H9 (cell line): ENCODE measurements around the gene YEATS2. TPM values are rescaled to one million over a fixed set of nuclear protein-coding genes. Genes with fewer than 3 reads are reported as not detected.

Experiments used
- DNase-seq: peaks from one replicate; pipeline ENCODE4 v3.0.0-alpha.2; 2017
- H2AFZ ChIP-seq: one replicate; pipeline ENCODE4 v1.6.1; 2013; ENCODE audit warnings: mild to moderate bottlenecking, low read length, control low read depth, moderate library complexity
- H2AK5ac ChIP-seq: 2 replicates; pipeline ENCODE4 v1.6.1; 2013; ENCODE audit warnings: low read length, control low read depth, mixed read lengths; ENCODE audit not compliant: insufficient read length
- H2BK120ac ChIP-seq: one replicate; pipeline ENCODE4 v1.6.1; 2013; ENCODE audit warnings: low read depth, mild to moderate bottlenecking, low read length, control low read depth, inconsistent platforms; ENCODE audit not compliant: poor library complexity, severe bottlenecking
- H2BK12ac ChIP-seq: 2 replicates; pipeline ENCODE4 v1.6.1; 2013; ENCODE audit warnings: low read length, control low read depth, mixed read lengths, low read depth; ENCODE audit not compliant: insufficient read length
- H2BK15ac ChIP-seq: 2 replicates; pipeline ENCODE4 v1.6.1; 2013; ENCODE audit warnings: low read depth, low read length, control low read depth
- H2BK20ac ChIP-seq: one replicate; pipeline ENCODE4 v1.6.1; 2013; ENCODE audit warnings: low read depth, mild to moderate bottlenecking, low read length, control low read depth, inconsistent platforms; ENCODE audit not compliant: poor library complexity, severe bottlenecking
- H2BK5ac ChIP-seq: 2 replicates; pipeline ENCODE4 v1.6.1; 2013; ENCODE audit warnings: low read length, control low read depth, mixed read lengths; ENCODE audit not compliant: insufficient read length
- H3K14ac ChIP-seq: 2 replicates; pipeline ENCODE4 v1.6.1; 2013; ENCODE audit warnings: low read length, control low read depth; ENCODE audit not compliant: insufficient read depth
- H3K18ac ChIP-seq: 2 replicates; pipeline ENCODE4 v1.6.1; 2013; ENCODE audit warnings: low read depth, mild to moderate bottlenecking, mixed read lengths, low read length, control low read depth; ENCODE audit not compliant: insufficient read length
- H3K23ac ChIP-seq: 2 replicates; pipeline ENCODE4 v1.6.1; 2013; ENCODE audit warnings: low read length, control low read depth, mixed read lengths, low read depth; ENCODE audit not compliant: insufficient read length
- H3K23me2 ChIP-seq: 2 replicates; pipeline ENCODE4 v1.6.1; 2013; ENCODE audit warnings: low read depth, mild to moderate bottlenecking, mixed read lengths, low read length, control low read depth; ENCODE audit not compliant: insufficient read length, poor library complexity, severe bottlenecking
- H3K27ac ChIP-seq: 2 replicates; pipeline ENCODE4 v1.5.1; 2013; ENCODE audit warnings: low read length, control low read depth, mixed read lengths, low read depth; ENCODE audit not compliant: insufficient read length
- H3K27me3 ChIP-seq: 2 replicates; pipeline ENCODE4 v1.6.1; 2013; ENCODE audit warnings: low read length, control low read depth, inconsistent platforms; ENCODE audit not compliant: insufficient read depth
- H3K4ac ChIP-seq: 2 replicates; pipeline ENCODE4 v1.6.1; 2013; ENCODE audit warnings: low read depth, mild to moderate bottlenecking, control low read depth, inconsistent platforms, low read length, moderate library complexity
- H3K4me1 ChIP-seq: 2 replicates; pipeline ENCODE4 v1.6.1; 2013; ENCODE audit warnings: low read length, control low read depth, inconsistent platforms; ENCODE audit not compliant: insufficient read depth
- H3K4me2 ChIP-seq: 2 replicates; pipeline ENCODE4 v1.6.1; 2013; ENCODE audit warnings: low read length, control low read depth, mixed read lengths; ENCODE audit not compliant: insufficient read length, insufficient read depth
- H3K56ac ChIP-seq: 2 replicates; pipeline ENCODE4 v1.6.1; 2013; ENCODE audit warnings: low read depth, mild to moderate bottlenecking, mixed read lengths, low read length, control low read depth; ENCODE audit not compliant: insufficient read length
- H3K79me1 ChIP-seq: 2 replicates; pipeline ENCODE4 v1.6.1; 2013; ENCODE audit warnings: low read depth, mild to moderate bottlenecking, moderate library complexity, low read length, control low read depth, inconsistent platforms; ENCODE audit not compliant: insufficient read depth, poor library complexity, severe bottlenecking
- H3K79me2 ChIP-seq: 2 replicates; pipeline ENCODE4 v1.6.1; 2013; ENCODE audit warnings: low read length, control low read depth, inconsistent platforms; ENCODE audit not compliant: insufficient read depth
- H3K9ac ChIP-seq: 2 replicates; pipeline ENCODE4 v1.6.1; 2013; ENCODE audit warnings: low read length, control low read depth, mixed read lengths; ENCODE audit not compliant: insufficient read length; ENCODE audit errors: extremely low read depth
- H3K9me3 ChIP-seq: one replicate; pipeline ENCODE4 v1.6.1; 2013; ENCODE audit warnings: low read depth, low read length, inconsistent platforms; ENCODE audit not compliant: control insufficient read depth
- H3T11ph ChIP-seq: one replicate; pipeline ENCODE4 v1.6.1; 2013; ENCODE audit warnings: mild to moderate bottlenecking, low read length, control low read depth, inconsistent platforms
- H4K20me1 ChIP-seq: one replicate; pipeline ENCODE4 v1.6.1; 2013; ENCODE audit not compliant: control insufficient read depth, insufficient read length, insufficient read depth
- H4K5ac ChIP-seq: 2 replicates; pipeline ENCODE4 v1.6.1; 2013; ENCODE audit warnings: low read depth, mild to moderate bottlenecking, mixed read lengths, low read length, control low read depth; ENCODE audit not compliant: insufficient read length
- H4K8ac ChIP-seq: replicated peaks from 2 replicates; pipeline ENCODE4 v1.6.1; 2013; ENCODE audit warnings: low read length, control low read depth, mixed read lengths, low read depth; ENCODE audit not compliant: insufficient read length
- H4K91ac ChIP-seq: 2 replicates; pipeline ENCODE4 v1.6.1; 2013; ENCODE audit warnings: low read depth, mild to moderate bottlenecking, moderate library complexity, mixed read lengths, low read length, control low read depth; ENCODE audit not compliant: insufficient read length
- H3K27ac Mint-ChIP-seq, 3 experiments: 2 replicates in 2 of 3; 3 replicates in 1 of 3; pipeline ENCODE4 v1.8.0; 2020 to 2021; ENCODE audit warnings: mixed read lengths in 3 of 3, mild to moderate bottlenecking in 1 of 3, moderate library complexity in 1 of 3
- H3K27me3 Mint-ChIP-seq: 2 replicates; pipeline ENCODE4 v1.8.0; 2021; ENCODE audit warnings: low read depth, mild to moderate bottlenecking, moderate library complexity, mixed read lengths
- H3K36me3 Mint-ChIP-seq, 3 experiments: 2 replicates in 2 of 3; 3 replicates in 1 of 3; pipeline ENCODE4 v1.8.0; 2020 to 2021; ENCODE audit warnings: low read depth in 3 of 3, mixed read lengths in 3 of 3; ENCODE audit not compliant: insufficient read depth in 1 of 3
- H3K4me1 Mint-ChIP-seq, 2 experiments: 2 replicates each; pipeline ENCODE4 v1.8.0; 2020; ENCODE audit warnings: mixed read lengths in 2 of 2
- H3K4me3 Mint-ChIP-seq, 2 experiments: 2 replicates in 1 of 2; 3 replicates in 1 of 2; pipeline ENCODE4 v1.8.0; 2020 to 2021; ENCODE audit warnings: mild to moderate bottlenecking in 2 of 2, mixed read lengths in 2 of 2, moderate library complexity in 1 of 2
- H3K9me3 Mint-ChIP-seq, 2 experiments: 2 replicates in 1 of 2; 3 replicates in 1 of 2; pipeline ENCODE4 v1.8.0; 2020; ENCODE audit warnings: mild to moderate bottlenecking in 2 of 2, mixed read lengths in 2 of 2, moderate library complexity in 1 of 2
- WGBS: extraction: QIAGEN DNeasy Blood & Tissue Kit; methylation state at CpG from one replicate; pipeline ENCODE4 v1.1.7; 2013; ENCODE audit warnings: missing lambda C conversion rate, low lambda C conversion rate, mixed read lengths; ENCODE audit not compliant: insufficient read length; ENCODE audit errors: extremely low coverage; 5-methylcytosine and 5-hydroxymethylcytosine counted together
- total RNA-seq: library from RNA; stranded (reverse); gene quantifications from 2 replicates; pipeline ENCODE4 v1.2.1, GENCODE V29; 2021
- TF ChIP-seq, protein P1 (sequence below): fragments of 200-600 bp; sonication (generic); conservative IDR thresholded peaks from 3 replicates; pipeline ENCODE4 v1.8.0; 2021; ENCODE audit warnings: antibody characterized with exemption, mild to moderate bottlenecking

Gene YEATS2
- total RNA-seq, 1 experiment from 2014 or later, result 40.3 TPM

DNA sequence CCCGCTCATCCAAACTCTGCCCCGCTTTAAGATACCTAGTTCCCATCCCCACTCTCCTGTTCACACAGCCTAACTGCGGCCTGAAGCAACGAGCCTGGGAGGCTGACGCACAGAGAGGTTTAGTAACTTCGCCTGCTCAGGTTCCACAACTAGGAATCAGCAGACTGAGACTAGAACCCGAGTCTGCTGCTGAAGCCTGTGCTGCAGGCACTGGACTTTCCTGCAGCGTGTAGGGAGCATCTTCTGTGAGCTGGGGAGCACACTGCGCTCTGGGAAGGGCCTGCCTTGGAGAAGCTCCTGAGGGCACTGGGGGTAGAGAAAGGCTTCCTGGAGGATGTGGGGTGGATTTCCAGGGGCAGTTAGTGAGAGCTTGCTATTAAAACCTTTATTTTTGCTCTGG is 132.6 kb downstream of the YEATS2 start:
- no peak overlapping the region for H3K27ac ChIP-seq
- H3K79me2 ChIP-seq, result no peaks in the 10 kb centered on the region
- H3K4me2 ChIP-seq, result no peak overlapping the region
- no peak overlapping the region for H2BK120ac ChIP-seq
- H2BK15ac ChIP-seq, result no peak overlapping the region
- no peaks in the 10 kb centered on the region; the same call in 1 of the 2 replicates for H3K4me1 ChIP-seq
- H4K91ac ChIP-seq, result no peak overlapping the region
- H3K56ac ChIP-seq, result no peak overlapping the region
- no peaks in the 10 kb centered on the region for H3K79me1 ChIP-seq
- H4K5ac ChIP-seq, result no peak overlapping the region
- H3K36me3 Mint-ChIP-seq, result peaks cover 6 to 42% (median 40%) of the 10 kb centered on the region in 3 experiments; a peak in 5 of 7 replicates
- no peak overlapping the region for H2BK12ac ChIP-seq
- no peak overlapping the region for H3T11ph ChIP-seq
- no peaks in the 10 kb centered on the region for H4K20me1 ChIP-seq
- H4K8ac ChIP-seq, result no peak overlapping the region
- H3K27me3 Mint-ChIP-seq, result no peaks in the 10 kb centered on the region
- no peak overlapping the region for H2BK5ac ChIP-seq
- no peak overlapping the region for H2AK5ac ChIP-seq
- TF ChIP-seq, protein P1, sequence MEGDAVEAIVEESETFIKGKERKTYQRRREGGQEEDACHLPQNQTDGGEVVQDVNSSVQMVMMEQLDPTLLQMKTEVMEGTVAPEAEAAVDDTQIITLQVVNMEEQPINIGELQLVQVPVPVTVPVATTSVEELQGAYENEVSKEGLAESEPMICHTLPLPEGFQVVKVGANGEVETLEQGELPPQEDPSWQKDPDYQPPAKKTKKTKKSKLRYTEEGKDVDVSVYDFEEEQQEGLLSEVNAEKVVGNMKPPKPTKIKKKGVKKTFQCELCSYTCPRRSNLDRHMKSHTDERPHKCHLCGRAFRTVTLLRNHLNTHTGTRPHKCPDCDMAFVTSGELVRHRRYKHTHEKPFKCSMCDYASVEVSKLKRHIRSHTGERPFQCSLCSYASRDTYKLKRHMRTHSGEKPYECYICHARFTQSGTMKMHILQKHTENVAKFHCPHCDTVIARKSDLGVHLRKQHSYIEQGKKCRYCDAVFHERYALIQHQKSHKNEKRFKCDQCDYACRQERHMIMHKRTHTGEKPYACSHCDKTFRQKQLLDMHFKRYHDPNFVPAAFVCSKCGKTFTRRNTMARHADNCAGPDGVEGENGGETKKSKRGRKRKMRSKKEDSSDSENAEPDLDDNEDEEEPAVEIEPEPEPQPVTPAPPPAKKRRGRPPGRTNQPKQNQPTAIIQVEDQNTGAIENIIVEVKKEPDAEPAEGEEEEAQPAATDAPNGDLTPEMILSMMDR, result no peak
- no peak overlapping the region for H3K14ac ChIP-seq
- H3K9me3 Mint-ChIP-seq, result no peaks in the 10 kb centered on the region
- peaks cover 7 to 10% of the 10 kb centered on the region in 2 experiments; a peak in 3 of 4 replicates for H3K4me1 Mint-ChIP-seq
- H3K9me3 ChIP-seq, result no peaks in the 10 kb centered on the region
- H3K18ac ChIP-seq, result no peak overlapping the region
- no peaks in the 10 kb centered on the region for H3K27me3 ChIP-seq
- no peak overlapping the region for H3K4me3 Mint-ChIP-seq
- H3K27ac Mint-ChIP-seq, result no peak overlapping the region
- no peak for DNase-seq
- no peak overlapping the region for H3K23ac ChIP-seq
- no peak overlapping the region for H3K9ac ChIP-seq
- no peaks in the 10 kb centered on the region for H3K23me2 ChIP-seq
- no peak overlapping the region for H3K4ac ChIP-seq
- no peak overlapping the region for H2AFZ ChIP-seq
- H2BK20ac ChIP-seq, result no peak overlapping the region
- WGBS, result no CpG with 5 or more reads among the region's 9 CpGs
